AG08395 (cell line): ENCODE results near the gene PRDM15.

Source experiments
- DNase-seq: peaks from one replicate; pipeline ENCODE4 v3.0.0; 2012; ENCODE audit warnings: mixed read lengths, low spot score

PRDM15 gene

DNA sequence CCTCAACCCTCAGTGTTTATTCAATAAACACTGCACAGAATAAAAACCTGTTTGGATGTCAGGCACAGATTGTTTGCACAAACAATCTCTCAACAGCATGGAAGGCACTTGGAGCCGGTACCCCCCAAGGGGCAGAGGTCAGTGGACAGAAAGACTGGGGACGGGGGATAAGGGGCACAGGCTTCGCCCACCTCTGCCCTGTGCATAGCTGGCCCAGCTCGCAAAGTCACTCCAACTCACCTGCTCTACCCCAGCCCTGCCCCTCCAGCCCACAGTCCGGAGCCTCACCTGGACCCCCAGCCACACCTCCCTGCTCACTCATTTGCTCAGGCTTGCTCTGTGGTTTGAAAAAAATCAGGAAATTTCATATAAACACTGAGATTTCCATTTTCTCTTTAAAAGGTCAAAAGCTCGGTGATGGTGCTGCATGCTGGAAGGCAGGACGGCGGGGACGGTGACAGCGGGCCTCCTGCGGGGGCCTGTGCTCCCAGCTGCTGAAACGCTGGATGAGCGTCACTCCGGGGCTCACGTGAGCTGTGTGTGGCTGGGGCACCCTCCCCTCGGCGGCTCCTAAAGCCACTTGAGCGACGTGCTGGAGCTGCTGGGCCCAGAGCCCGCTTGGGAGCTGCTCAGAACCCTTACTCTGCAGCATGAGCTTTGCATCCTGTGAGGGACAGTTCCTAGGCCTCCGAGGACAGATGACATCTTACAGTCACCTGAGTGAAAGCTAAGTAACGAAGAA lies 54.5 kb downstream of the PRDM15 start:
- DNase-seq = no peak

GRCh38 chr21:41823906-41824305 lies 55.2 kb downstream of the PRDM15 start:
- no peak for DNase-seq

DNA sequence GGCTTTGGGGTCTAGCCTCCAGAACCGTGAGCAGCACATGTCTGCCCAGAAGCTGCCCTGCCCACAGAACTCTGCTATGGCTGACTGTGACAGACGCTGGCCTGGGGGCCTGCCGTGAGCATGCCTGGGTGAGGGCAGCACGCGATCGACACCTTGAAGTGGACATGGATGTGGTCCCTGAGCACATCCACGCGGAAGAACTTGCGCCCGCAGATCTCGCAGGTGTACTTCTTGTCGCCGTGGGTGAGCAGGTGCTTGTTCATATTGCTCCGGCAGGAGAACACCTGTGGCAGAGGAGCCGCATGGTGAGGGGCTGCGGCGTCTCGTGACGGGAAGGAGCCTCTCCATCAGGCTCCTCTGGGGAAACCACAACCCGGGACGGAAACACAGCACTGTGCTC lies 56.0 kb downstream of the PRDM15 start:
- no peak for DNase-seq

DNA sequence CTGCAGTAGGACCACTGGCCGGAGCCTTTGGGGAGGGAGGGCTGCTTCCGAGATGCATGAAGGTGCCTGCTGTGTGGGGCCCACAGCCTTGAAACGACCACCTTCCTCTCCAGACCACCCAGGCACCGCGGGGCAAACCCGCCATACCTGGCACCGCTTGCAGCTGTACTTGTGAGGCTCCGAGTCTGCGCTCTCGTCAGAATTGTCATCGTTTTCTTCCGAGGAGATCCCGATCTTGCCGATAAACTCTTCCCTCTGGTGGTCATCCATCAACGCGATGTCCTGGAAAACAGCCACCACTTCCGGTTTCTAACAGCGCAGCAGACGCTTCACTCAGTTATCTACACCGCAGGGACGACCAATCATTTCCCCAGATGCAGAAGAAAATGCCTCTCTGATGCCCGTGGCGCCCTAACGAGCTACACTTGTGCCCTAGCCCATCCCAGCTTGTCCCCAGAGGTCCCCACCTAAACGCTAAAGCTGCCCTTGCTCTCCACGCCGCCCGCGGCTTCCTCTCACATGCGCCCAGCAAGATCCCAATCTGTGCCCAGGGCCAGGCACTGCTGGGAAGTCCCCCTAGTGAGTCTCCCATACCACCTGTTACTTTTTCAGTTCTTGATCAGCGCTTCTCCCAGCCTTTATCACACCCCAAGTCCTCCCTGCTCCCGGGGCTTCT lies 57.2 kb downstream of the PRDM15 start:
- DNase-seq = no peak

- no peak for DNase-seq
These were observed 57.9 kb downstream of the PRDM15 start for GRCh38 chr21:41821081-41821755.

DNA sequence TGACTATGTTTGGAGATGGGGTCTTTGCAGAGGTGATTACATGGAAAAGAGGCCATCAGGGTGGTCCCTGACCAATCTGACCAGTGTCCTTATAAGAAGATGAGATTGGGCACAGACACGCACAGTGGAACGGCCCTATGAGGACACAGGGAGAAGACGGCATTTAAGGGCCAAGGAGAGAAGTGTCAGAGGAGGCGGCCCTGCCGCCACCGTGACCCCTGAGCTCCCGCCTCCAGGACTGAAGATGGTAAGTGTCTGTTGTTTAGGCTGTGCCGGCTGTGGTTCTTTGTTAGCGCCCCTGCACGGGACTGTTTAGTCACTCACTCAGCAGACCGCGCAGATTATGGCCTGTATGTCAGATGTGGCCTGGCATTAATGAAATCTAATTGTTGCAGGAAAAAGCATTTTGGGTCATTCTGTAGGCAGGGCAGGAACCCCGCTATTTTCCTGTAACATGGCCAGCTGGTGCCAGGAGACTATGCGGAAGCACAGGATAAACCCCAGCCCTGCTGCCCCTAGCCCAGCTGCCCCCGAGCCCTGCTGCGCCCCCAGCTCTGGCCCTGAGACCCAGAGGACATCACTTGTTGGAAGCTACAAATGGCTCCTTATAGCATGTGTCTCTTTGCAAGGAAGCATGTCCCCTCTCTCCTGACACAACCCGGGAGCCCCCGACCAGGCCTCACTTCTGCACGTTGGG lies 58.6 kb downstream of the PRDM15 start:
- no peak for DNase-seq

- no peak for DNase-seq
These were observed 59.3 kb downstream of the PRDM15 start for GRCh38 chr21:41819856-41820281.

DNA sequence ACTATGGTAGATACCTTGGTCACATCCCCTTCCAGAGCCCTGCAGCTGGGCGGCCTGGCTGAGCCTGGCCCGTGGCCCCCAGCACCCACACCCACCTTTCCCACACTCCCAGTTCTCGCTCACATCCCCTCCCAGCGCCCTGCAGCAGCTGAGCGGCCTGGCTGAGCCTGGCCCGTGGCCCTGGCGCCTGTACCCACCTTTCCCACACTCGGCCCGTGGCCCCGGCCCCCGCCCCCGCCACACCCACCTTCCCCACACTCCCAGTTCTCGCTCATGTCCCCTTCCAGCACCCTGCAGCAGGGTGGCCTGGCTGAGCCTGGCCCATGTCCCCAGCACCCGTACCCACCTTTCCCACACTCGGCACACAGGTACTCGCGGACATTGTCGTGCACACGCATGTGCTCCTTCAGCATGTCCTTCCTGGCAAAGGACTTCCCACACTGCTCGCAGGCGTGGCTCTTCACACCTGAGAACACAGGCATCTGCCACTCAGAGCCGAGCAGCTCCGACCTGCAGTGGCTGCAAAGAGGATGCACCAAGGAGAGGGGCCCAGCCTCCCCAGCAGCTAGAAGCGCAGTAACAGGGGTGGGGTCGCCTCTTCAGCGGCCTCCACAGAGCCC lies 59.8 kb downstream of the PRDM15 start:
- no peak for DNase-seq

DNA sequence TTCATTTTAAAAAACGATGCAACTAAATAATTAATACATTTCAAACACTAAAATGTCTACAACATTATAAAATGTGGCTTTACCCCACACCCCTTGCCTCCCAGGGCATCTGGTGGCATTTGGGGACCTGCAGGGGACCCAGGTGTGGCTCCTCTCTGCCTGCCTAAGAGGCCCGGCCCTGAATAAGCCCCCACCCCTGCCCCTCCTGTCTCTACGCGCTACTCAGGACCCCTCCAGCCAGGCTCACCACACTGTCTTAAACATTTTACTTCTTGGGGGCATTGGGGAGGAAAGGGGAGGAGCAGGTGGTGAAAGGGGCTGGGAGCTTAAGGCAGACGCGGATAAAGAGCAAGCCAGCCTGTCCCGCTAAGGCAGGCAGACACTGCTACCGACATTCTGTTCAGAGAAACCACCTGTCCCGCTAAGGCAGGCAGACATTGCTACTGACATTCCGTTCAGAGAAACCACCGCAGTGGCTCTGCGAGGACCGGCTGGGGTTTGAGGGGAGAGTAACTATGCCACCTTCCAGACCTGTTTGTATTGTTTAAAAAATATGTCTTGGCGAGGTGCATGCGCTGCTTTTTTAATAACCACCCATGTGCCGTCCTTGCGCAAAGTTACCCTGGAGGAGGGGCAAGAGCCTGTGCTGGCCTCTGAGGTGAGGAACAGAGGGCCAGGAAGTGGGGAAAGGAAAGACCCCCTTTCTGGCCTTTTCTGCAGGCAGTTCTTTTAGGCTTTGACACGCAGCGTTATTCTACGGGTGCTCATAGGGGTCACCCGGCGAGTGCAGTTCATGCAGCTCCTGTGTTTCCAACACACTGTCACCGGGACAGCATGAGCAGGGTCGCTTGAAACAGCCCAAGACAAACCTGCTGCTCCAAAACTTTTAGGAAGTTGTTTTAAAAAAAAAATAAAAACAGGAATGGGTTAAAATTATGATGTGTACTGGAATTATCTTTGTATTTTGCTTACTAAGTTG lies 61.0 kb downstream of the PRDM15 start:
- no peak for DNase-seq

GRCh38 chr21:41817228-41817627 lies 61.9 kb downstream of the PRDM15 start:
- peak; percentile 89 for DNase-seq

DNA sequence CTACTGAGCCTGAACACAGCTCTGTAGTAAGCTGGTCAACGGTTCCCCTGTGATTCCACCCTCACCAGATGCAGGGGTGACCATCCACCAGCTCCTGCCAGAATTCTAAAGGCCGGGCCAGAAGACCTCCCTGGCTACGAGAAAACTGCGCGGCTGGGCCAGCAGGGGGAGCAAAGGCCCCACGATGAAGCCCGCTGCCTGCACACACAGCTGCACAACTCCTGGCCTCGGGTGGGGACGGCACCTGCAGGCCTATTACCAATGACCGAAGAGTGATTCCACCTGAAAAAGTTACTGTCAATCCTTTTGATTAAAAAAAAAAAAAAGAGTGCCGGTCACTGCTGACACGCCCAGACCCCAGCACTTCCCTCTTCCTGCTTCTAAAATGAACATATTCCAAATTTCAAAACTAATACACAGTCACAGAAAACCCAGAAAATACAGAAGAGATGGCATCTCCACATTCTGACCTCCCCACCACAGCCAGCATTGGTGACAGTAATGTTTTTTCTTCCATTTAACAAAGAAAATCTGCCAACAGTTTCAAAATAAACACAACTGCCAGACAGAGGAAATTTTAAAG lies 62.5 kb downstream of the PRDM15 start:
- DNase-seq = peak; percentile 78

DNA sequence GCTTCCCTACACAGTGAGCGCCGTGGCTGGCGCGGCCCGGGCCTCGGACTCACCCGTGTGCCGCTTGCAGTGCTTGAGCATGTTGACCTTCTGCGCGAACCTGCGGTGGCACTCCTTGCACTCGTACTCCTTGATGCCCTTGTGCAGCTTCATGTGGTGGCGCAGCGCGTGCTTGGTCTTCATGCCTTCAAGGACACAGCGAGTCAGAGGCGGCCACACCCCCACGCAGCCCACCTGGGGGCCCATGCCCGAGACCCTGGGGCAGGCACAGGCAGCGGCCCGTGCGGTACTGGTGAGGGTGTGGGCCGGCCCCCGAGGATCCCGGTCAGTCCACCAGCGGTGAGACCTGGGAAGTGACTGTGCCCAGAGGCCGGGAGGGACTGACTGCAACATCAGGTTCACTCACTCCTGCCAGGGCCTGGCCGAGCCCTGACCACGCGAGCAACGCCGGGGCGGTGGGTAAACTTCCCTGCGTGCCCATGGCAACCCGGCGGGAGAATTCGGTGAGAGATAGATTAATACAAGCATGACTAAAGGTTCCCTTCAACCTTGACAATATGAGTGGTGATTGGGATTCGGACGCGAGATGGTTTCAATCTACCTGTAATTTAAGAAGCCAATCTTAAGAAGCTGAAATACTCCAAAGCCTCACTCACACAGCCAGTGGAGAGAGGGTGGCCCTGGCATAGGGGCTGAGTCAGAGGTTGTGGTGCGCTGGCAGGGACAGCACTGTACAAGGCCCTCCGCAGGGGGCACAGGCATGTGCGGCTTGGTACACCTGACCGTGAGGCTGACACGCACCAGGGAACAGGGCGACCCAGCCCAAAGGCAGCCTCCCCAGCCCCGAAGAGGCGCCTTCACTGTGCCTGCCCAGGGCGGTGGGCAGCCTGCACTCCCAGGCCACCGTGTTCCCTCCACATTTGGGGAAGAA lies 63.2 kb downstream of the PRDM15 start:
- no peak for DNase-seq

- no peak for DNase-seq
These were observed 65.9 kb downstream of the PRDM15 start for GRCh38 chr21:41813226-41813625.

DNA sequence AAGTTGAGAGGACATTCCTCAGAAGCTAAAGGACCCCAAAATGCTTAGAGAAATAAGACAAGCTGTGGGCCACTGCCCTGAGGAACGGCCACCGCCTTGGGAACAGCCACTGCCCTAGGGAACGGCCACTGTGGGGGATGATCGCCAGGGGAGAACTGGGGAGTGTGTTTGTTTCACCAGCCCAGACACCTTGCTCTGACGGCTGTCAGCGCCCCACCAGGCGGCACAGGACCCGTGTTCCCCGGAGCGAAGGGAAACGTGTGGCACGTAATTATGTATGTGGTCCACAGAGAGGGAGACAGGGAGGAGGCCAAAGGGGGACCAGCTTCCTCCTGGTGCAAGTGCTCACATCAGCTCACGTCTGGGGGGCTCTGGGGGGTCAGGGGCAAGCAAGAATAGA lies 66.5 kb downstream of the PRDM15 start:
- DNase-seq = no peak

GRCh38 chr21:41810597-41810932 lies 68.6 kb downstream of the PRDM15 start:
- DNase-seq = no peak

GRCh38 chr21:41809891-41810596 lies 69.1 kb downstream of the PRDM15 start:
- no peak for DNase-seq

- DNase-seq = no peak
These were observed 70.3 kb downstream of the PRDM15 start for GRCh38 chr21:41808846-41809245.

DNA sequence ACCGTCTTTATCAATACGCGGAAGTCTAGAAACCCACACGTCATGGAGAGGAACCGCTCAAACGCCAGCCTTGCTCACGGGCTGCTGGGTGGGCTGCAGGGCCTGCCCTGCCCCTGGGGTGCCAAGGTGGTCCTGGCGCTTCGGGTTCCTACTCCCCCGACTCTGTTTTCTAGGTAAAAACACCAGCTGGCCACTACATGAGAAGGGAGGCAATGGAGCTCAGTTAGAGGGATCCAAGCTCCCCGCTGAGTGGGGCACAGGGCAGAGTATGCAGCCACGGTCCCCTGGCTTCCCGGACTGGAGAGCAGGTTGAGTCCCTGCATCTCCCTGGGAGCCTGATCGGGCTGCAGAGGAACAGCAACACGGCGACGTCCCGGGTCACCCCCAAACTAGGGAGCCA lies 71.0 kb downstream of the PRDM15 start:
- DNase-seq = no peak

GRCh38 chr21:41806773-41807172 lies 72.4 kb downstream of the PRDM15 start:
- DNase-seq = no peak
